HG03439 (cell line): ENCODE measurements around the gene MAP2K4.
A peak's percentile ranks its signal among the peaks of the same experiment; 100 is the strongest.
"Not testable (repeated sequence)": the region's sequence is repeated elsewhere in the genome, so short reads cannot be mapped to it uniquely, and the experiment has no call there.

ENCODE experiments used
- ATAC-seq: cut with Tn5 transposase; IDR thresholded peaks from one replicate; pipeline ENCODE4 v1.9.1; 2021; ENCODE audit warnings: mild to moderate bottlenecking, moderate library complexity; ENCODE audit not compliant: unreplicated experiment

MAP2K4 gene

GRCh38 chr17:12020642-12021622 lies at the start of gene MAP2K4:
Gene MAP2K4, plus strand, starts transcription at chr17:12020877. Its CDS starts 10 bp downstream, at chr17:12020887.
- peak; percentile 97 for ATAC-seq

DNA sequence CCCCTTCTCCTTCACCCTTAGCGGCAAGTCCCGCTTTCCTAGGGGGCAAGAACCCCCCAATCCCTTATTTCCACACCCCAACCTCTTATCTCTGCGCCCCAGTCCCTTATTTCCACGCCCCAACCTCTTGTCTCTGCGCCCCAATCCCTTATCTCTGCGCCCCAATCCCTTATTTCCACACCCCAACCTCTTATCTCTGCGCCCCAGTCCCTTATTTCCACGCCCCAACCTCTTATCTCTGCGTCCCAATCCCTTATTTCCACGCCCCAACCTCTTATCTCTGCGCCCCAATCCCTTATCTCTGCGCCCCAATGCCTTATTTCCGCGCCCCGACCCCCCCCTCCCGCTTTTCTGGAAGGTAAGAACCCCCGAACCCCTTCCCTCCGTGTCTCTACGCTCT lies 47.9 kb upstream of the MAP2K4 start:
- not testable (repeated sequence) for ATAC-seq

DNA sequence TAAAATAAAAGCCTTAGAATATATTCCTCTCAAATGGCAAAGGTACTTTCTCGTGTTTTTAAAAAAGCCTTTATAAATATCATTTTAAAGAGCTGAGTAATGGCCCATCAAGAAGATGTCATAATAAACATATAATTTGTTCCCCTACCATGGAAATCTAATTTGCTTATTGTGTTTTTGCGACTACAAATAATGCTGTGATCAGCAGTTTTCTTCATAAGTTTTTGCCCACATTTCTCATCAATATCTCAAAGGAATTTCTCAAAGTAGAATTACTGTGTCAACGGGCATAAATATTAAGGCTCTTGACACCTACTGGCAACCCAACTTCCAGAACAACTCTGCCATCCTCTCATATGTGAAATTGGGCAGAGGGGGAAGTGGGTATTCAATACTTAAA lies 40.9 kb upstream of the MAP2K4 start:
- no peak for ATAC-seq

DNA sequence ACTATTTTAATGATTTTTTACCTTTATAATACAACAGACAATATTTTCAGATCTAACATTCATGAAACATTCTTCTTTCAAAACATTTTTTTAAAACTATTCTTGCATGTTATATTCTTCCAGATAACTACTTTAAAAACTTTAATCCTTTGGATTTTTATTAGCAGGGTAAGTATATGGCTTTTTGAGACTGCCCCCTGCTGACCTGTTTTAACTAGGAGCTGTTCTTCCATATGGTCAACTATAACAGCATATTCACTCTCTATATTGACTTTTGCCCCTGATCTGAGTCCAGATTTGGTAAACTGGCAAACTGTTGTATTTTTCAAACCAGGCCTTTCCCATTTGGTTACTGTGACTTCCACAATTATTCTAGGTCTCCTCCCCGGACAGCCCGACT lies 39.9 kb upstream of the MAP2K4 start:
- ATAC-seq, result no peak

DNA sequence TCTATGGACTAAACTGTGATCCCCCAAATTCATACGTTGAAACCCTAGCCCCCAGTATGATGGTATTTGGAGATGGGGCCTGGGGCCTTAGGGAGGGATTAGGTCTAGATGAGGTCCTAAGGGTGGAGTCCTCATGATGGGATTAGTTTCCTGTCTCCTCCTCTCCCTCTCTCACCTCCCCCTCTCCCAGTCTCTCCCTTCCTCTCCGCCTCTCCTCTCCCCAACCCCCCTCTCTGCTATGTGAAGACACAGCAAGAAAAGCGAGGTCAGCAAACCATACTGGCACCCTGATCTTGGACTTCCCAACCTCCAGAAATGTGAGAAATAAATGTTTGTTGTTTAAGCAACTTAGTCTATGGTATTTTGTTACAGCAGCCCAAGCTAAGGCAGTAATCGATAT lies 38.8 kb upstream of the MAP2K4 start:
- ATAC-seq, result no peak

DNA sequence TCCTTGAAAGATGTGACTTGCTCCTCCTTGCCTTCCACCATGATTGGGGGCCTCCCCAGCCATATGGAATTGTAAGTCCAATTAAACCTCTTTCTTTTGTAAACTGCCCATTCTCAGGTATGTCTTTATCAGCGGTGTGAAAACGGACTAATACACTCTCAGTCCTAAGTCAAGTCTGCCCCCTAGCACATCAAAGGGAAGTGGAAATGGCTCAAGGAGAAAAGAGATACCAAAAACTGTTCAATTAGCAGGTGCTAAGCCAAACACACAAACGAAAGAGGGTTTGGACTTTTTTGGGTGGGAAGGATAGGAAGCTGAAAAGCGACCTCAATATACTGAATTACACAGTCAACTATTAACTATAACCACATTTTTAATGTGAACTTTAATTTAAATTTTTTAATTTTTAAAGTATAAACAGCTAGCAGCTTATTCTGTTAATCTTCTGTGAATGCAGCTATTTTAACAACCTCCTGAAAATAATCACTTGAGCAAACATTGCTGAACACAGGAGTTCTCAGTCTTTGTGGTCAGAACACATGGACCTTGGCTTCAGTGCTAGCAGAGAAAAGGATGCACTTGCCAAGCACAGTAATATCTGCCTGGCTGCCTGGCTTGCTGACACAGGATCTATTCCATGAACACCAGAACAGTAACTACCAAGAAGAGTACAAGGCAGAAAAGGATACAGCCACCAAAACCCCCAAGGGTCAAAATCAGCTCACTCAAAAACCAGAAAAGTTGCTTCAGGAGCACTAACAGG lies 34.3 kb upstream of the MAP2K4 start:
- no peak for ATAC-seq

DNA sequence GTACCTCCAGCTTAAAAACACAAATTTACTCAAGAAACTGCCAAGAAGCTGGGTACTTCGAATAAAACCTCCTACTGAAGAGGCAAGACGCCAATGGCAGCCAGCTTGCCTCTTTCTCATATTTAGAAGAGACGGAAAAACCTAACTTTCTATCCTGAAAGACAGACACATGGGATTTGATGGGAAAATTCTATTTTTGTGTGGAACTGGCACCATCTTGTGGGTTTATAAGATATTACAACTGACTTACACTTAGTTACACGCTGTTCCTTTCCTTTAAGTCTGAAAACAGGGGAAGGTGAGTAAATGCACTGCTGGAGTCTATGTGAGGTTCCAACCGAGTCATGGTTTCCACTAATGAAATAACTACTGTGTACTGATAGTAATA lies 33.7 kb upstream of the MAP2K4 start:
- no peak for ATAC-seq

DNA sequence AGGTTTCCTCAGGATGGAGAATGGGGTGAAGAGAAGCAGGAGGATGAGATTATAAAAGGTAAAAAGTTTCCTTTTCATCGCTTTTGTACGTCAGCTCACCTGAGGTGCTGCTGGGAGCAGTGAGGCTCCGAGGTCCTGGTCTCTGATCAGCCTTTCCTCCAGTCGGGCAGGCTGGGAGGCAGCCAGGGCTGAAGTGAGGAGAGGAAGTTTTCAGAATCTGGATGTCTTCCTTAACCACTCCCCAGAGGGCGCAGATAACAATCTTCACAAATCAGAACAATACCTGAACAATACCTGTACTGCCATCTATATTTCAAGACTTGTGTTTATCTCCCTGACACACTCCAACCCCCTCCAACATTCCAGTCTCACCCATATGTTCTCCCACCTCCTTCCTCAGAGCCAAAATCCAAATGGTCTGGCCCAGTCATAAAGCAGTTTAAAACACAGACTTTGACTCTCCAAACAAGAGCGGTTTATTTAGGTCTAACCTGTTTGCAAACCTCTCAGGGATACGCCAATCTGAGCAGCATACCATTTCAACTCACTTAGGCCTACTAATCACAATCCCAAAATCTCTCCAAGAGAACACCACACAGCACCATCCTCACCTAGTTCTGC lies 30.2 kb upstream of the MAP2K4 start:
- ATAC-seq, result no peak

DNA sequence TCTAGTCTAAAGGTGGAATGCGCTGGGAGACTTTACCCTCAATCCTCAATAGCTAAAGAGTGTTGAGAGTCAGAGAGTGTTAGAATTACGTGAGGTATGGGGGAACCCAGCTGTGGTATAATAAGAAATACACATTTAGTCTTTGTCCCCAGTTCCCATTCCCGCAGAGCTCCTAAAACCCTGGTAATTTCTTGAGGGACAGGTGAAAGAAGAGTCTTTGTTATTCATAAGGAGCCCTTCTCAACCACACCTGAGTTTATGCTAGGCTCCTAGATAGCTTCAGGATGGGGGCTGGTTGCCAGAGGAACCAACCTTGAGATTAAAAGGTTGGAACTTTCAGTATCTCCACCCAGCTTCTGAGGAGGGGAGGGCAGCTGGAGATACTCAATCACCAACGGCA lies 29.2 kb upstream of the MAP2K4 start:
- ATAC-seq, result no peak

- ATAC-seq, result peak; percentile 36
Observed at GRCh38 chr17:11996722-11997146, 23.9 kb upstream of the MAP2K4 start.

GRCh38 chr17:11997147-11997971 lies 23.3 kb upstream of the MAP2K4 start, which contains the start of gene ZNF18:
Gene ZNF18, minus strand, starts transcription at chr17:11997475. Its CDS starts 4,646 bp downstream, at chr17:11992829.
- ATAC-seq, result peak; percentile 97

- ATAC-seq, result peak; percentile 0
Observed at GRCh38 chr17:11997972-11998233, 22.8 kb upstream of the MAP2K4 start.

- no peak for ATAC-seq
Observed at GRCh38 chr17:11999696-12000095, 21.0 kb upstream of the MAP2K4 start.

DNA sequence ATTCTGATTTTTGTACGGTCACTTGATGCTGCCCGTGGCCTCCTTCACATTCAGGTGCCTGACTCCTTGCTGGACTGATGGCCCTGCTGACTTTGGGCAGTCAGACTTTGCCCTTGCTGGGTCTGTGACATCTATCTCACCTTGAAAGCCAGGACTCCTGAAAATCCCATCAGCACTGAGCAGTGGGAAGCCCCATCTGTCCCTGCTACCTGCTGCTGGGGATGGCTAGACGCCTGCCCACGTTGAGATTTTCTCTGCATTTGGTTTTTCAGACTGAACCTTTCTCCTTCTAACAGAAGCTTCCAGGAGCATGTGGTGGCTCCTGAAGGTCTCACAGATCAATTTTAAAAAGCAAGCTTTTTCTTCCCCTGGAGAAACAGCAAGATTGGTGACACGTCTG lies 13.2 kb upstream of the MAP2K4 start:
- ATAC-seq, result no peak

- ATAC-seq, result no peak
Observed at GRCh38 chr17:12021623-12022140, 1.0 kb downstream of the MAP2K4 start.

DNA sequence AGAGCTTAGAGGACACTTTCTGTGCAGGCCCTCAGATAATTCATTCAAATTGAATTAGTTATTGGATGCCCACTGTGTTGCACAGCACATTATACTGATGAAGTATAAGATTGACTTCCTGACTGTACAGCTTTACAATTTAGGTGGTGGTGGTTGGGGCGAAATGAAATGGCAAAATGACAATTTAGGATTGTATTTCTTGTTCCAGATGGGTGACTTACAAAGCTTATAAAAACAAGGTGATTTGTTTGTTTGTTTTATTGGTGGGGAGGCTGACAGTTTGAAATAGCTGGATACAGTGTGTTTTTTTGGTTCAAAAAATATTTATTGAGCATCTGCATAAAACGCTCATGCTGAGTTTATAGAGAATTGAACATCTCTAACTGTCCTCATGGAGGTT lies 1.6 kb downstream of the MAP2K4 start:
- no peak for ATAC-seq

DNA sequence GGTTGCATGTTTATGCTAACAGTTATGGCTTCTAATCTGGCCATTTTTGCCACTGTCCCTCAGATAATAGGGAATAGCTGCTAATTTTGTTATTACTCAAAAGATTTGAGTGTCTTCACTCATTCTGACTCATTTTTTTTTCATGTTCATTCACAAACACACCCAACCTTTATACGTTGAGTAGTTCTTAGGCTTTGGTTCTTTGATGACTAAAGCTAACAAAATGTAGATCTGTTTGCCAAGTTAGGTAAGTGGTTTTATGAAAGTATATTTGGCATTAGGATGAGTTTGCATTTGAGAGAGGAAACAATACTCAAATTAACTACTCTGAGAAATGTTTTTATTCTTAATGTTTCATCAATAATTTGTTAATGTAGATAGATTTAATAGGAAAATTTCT lies 3.6 kb downstream of the MAP2K4 start:
- ATAC-seq, result no peak

GRCh38 chr17:12027658-12028057 lies 7.0 kb downstream of the MAP2K4 start:
- ATAC-seq, result no peak

DNA sequence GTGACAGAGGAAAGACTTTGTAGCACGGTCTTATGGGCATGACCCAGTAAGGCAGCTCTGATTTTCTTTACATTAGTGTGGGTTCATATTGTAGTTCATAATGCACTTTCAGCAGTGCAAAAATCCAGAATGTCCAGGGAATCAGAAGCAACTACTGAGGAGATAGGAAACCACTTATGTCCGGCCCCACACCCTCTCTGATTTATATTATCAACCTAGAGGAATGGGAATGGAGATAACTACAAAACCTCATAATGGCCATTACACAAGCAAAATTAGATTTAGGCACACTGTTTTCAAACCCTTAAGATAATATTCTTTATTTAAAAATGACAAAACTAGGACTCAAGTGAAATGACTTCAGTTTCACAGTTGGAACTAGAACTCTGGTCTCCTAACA lies 7.9 kb downstream of the MAP2K4 start:
- ATAC-seq, result no peak

GRCh38 chr17:12034538-12034937 lies 13.9 kb downstream of the MAP2K4 start:
- ATAC-seq, result no peak
